Measurements from ENCODE around the gene VWF.
A peak's percentile ranks its signal among the peaks of the same experiment; 100 is the strongest.

The VWF gene

DNA sequence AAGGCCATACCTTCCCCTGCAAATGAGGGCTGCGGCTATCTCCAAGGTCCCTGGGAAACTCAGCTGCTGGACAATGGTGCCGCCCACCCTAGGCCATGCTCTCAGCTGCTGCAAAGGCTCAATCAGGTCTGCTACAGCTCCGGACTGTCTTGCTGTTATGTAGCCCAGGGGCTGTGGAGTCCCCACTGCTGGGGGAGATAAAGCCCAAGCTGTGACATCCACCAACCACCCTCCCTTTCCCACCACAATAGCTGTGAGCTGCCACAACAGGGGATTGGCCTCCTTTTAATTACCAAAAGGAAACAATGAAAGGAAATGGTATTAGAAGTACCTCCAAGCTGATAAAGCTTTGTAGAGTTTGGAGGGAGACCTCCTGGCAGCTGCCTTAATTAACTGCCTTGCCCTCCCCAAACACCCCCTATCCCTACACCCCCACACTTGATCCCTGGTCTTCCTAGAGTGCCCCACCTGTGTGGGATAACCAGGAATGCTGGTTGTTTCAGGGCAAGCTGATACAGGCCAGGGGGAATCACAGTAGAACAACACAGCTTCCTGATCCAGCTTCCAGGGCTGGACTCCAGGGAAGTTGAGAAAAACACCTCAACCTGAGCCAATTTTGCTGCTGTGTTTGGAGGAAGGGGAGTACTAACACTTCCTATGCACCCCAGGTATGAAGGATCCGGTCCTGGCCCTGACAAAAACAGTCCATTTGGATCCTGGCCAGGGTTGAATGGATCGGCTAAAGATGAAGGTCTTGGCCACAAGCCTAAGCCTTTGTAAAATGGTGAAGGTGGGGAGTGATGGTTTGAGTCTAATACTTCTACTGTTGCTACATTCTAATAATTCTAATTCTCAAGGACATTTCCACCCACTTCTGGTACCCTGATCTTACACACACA lies at the start of gene VWF:
TSS of gene VWF (minus strand) at position 260 of the 899 bp plus-strand sequence. CDS start 1,474 bp downstream, outside the sequence.
- H3K4me3 ChIP-seq (ENCODE audit: low read depth, low read length), result no peak within 1 kb of the TSS
- DNase-seq (ENCODE audit: low read depth), result no peak
- TF ChIP-seq, protein P1, sequence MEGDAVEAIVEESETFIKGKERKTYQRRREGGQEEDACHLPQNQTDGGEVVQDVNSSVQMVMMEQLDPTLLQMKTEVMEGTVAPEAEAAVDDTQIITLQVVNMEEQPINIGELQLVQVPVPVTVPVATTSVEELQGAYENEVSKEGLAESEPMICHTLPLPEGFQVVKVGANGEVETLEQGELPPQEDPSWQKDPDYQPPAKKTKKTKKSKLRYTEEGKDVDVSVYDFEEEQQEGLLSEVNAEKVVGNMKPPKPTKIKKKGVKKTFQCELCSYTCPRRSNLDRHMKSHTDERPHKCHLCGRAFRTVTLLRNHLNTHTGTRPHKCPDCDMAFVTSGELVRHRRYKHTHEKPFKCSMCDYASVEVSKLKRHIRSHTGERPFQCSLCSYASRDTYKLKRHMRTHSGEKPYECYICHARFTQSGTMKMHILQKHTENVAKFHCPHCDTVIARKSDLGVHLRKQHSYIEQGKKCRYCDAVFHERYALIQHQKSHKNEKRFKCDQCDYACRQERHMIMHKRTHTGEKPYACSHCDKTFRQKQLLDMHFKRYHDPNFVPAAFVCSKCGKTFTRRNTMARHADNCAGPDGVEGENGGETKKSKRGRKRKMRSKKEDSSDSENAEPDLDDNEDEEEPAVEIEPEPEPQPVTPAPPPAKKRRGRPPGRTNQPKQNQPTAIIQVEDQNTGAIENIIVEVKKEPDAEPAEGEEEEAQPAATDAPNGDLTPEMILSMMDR (conservative IDR thresholded peaks at IDR 0.05; ENCODE audit: low read depth, low read length), result no peak

DNA sequence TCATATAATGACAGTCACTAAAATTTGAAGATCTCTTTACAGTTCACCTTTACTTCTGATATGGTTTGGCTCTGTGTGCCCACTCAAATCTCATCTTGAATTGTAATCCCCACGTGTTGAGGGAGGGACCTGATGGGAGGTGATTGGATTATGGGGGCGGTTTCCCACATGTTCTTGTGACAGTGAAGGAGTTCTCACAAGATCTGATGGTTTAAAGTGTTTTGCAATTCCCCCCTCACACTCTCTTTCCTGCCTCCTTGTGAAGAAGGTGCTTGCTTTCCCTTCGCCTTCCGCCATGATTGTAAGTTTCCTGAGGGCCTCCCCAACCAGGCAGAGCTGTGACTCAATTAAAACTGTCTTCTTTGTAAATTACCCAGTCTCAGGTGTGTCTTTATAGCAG lies 48.4 kb upstream of the VWF start:
- H3K4me3 ChIP-seq (ENCODE audit: low read depth, low read length), result no peak overlapping the region
- TF ChIP-seq, protein P1 (conservative IDR thresholded peaks at IDR 0.05; ENCODE audit: low read depth, low read length), result no peak
- DNase-seq (ENCODE audit: low read depth), result no peak

DNA sequence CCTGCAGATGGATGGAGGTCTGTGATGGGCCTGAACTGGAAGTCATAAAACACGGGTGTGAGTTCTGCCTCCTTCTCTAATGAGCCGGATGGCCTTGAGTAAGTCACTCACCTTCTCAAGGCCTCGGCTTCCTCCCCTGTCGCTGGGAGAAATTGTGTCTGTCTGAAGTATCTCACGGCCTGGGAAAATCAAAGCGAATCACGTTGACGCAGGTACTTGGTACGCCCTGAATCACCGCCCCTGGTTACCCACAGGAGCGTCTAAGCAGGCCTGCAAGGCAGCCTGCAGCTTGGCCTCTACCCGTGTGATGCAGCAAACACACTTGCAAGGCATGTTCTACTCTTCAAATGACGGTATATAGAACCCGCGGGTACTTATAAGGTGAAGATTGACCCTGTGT lies 47.6 kb upstream of the VWF start:
- no peak for DNase-seq (ENCODE audit: low read depth)
- TF ChIP-seq, protein P1 (conservative IDR thresholded peaks at IDR 0.05; ENCODE audit: low read depth, low read length), result no peak
- H3K4me3 ChIP-seq (ENCODE audit: low read depth, low read length), result no peak overlapping the region

DNA sequence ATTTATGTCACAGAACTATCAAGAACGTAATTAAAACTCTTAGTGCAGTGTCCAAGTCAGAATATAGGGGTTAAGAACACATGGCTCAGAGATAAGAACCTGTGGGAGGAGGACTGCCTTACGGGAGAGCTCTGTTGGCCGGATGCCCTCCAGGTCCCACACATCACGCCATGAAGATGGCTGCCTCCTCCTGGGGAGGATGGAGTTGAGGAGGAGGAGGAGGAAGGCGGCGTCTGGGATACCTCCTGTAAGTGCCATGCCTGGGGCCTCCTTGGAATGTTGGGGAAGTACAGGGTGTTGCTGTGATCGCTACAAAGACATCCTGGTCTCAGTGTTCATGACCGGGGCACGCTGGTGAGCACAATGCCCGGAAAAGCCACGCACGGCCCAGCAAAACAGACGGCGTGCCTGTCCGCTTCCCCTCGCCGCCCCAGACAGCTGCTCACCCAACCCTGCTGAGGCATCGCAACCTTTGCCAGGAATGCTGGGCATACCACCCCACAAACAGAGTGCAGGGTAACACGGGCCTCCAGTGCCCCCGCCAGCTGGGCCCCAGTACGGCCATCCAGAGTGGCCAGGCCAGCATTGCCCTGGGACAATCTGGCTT lies 47.0 kb upstream of the VWF start:
- TF ChIP-seq, protein P1 (conservative IDR thresholded peaks at IDR 0.05; ENCODE audit: low read depth, low read length), result no peak
- no peak for DNase-seq (ENCODE audit: low read depth)
- no peak overlapping the region for H3K4me3 ChIP-seq (ENCODE audit: low read depth, low read length)

DNA sequence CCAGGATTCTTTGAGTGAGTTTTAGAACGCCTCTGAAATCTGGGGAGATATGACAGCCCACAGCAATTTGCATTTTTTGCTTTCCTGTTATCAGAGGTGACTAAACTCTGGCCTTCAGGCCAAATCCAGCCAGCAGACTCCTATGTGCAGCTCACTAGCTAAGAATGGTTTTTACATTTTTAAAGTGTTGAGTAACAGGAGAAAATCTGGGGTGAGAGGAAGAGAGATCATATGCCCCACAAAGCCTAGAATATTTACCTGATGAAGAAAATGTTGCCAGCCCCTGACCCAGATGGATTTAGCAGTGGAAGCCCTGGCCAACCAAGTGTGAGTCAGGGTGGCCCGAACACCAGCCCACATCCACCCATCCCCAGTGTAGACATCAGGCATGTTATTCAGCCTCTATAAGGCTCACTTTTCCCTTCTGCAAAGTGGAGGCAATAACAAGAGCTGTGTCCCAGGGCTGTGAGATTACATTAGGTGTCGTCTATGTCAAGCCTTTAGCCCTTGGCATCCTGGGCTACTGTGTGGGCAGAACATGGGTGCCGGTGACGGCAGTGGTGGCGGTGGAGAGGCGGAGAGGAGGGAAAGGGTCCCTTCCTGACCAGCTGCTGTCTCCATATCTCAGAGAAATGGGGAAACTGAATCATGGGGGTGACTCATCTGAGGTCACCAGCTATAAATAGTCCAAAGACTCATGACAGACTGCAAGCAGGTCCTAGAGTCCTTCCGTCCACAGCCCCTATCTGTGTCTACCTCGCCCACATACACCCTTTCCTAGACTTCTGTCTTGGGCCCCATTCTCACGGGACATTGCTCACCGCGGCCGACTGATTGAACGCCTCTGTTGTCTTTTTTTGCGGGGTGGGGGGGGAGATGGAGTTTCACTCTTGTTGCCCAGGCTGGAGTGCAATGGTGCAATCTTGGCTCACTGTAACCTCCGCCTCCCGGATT lies 43.1 kb upstream of the VWF start:
- H3K4me3 ChIP-seq (ENCODE audit: low read depth, low read length), result no peak overlapping the region
- TF ChIP-seq, protein P1 (conservative IDR thresholded peaks at IDR 0.05; ENCODE audit: low read depth, low read length), result no peak
- DNase-seq (ENCODE audit: low read depth), result peak; percentile 96

DNA sequence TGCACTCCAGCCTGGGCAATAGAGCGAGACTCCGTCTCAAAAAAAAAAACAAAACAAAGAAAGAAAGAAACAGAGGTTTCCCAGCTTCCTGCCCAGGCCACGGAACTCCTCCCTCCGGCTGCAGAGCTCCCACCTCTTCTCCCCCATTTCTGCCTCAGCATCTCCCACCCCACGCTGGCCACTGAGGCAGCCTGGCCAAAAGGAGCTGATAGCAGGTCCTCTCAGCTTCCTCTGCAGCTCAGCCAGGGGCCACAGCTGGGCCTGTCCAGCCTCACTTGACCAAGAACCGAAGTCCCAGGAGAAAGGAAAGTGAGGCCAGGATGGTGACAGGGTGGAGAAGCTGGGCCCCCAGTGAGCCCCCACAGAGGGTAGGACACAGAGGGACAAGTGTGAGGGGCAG lies 42.3 kb upstream of the VWF start:
- no peak for DNase-seq (ENCODE audit: low read depth)
- H3K4me3 ChIP-seq (ENCODE audit: low read depth, low read length), result no peak overlapping the region
- TF ChIP-seq, protein P1 (conservative IDR thresholded peaks at IDR 0.05; ENCODE audit: low read depth, low read length), result no peak

All from choroid plexus epithelial cell (primary cell).